Fibroblast of villous mesenchyme (primary cell): Measurements from ENCODE around the gene FMNL2. TPM values are rescaled to one million over a fixed set of nuclear protein-coding genes. Genes with fewer than 3 reads are reported as not detected.

ENCODE experiments used
- DNase-seq: peaks from one replicate; pipeline ENCODE4 v3.0.0-alpha.2; 2010; ENCODE audit warnings: low read depth
- H3K4me3 ChIP-seq: 2 replicates; pipeline ENCODE4 v1.5.1; 2011; ENCODE audit warnings: low read depth, mild to moderate bottlenecking, low read length
- CTCF ChIP-seq: IDR thresholded peaks from 2 replicates; pipeline ENCODE4 v1.5.1; 2012; ENCODE audit warnings: low read depth, mild to moderate bottlenecking, low read length; ENCODE audit not compliant: insufficient read depth
- total RNA-seq: library from RNA; depleted of rRNA; stranded (reverse); fragments of >200 nt; gene quantifications from 2 replicates; pipeline ENCODE4 v1.2.3, GENCODE V29; 2012

FMNL2 gene
- total RNA-seq, 1 donor = 17.3 TPM

GRCh38 chr2:152428800-152429582, 94.0 kb downstream of the FMNL2 start:
- no peak overlapping the region for H3K4me3 ChIP-seq
- TF ChIP-seq CTCF = no peak
- no peak for DNase-seq

GRCh38 chr2:152430876-152431275, 95.9 kb downstream of the FMNL2 start:
- TF ChIP-seq CTCF = no peak
- no peak overlapping the region for H3K4me3 ChIP-seq
- DNase-seq = no peak

GRCh38 chr2:152431370-152432098, 96.6 kb downstream of the FMNL2 start:
- no peak for TF ChIP-seq CTCF
- H3K4me3 ChIP-seq = no peak overlapping the region
- no peak for DNase-seq

GRCh38 chr2:152432206-152432653, 97.3 kb downstream of the FMNL2 start:
- TF ChIP-seq CTCF = no peak
- H3K4me3 ChIP-seq = no peak overlapping the region
- DNase-seq = peak; percentile 75

GRCh38 chr2:152432765-152433164, 97.8 kb downstream of the FMNL2 start:
- no peak for TF ChIP-seq CTCF
- H3K4me3 ChIP-seq = no peak overlapping the region
- DNase-seq = no peak

- no peak for TF ChIP-seq CTCF
- no peak for DNase-seq
- H3K4me3 ChIP-seq = no peak overlapping the region
Observed at GRCh38 chr2:152433289-152433688, 98.3 kb downstream of the FMNL2 start.
